ENCODE data around the gene DGKH. TPM values are rescaled to one million over a fixed set of nuclear protein-coding genes. Genes with fewer than 3 reads are reported as not detected.
A peak's percentile ranks its signal among the peaks of the same experiment; 100 is the strongest.
"Not testable (repeated sequence)": the region's sequence is repeated elsewhere in the genome, so short reads cannot be mapped to it uniquely, and the experiment has no call there.

Gene DGKH
- total and polyA plus RNA-seq, 3 experiments from 2014 or later: 2.5 to 10.9 (median 10.2) TPM

GRCh38 chr13:42125046-42125445 is 76.6 kb downstream of the DGKH start:
- Mint-ChIP-seq H3K9me3 (no peaks in the 10 kb centered on the region), H3K4me1 (peaks cover 0 to 5% (median 0%) of the 10 kb centered on the region in 3 donors), H3K4me3 (no peak overlapping the region), H3K36me3 (peaks cover 13 to 21% (median 17%) of the 10 kb centered on the region in 3 donors), H3K27ac (no peak overlapping the region), H3K27me3 (no peaks in the 10 kb centered on the region)
- H3K36me3 ChIP-seq (ENCODE audit: insufficient read depth, low read length): peaks cover 4% of the 10 kb centered on the region
- ChIA-PET POLR2A (no interaction called here), CTCF (interaction anchor here (1.4 kb wide), 1 partner anchor 8 kb away, joined by 4 read pairs; no protein-coding TSS in a partner anchor)
- no peaks in the 10 kb centered on the region for H3K9me3 ChIP-seq (ENCODE audit: low read length)
- no peaks in the 10 kb centered on the region for H3K27me3 ChIP-seq (ENCODE audit: insufficient read depth, low read length, poor library complexity, severe bottlenecking)
- no peak overlapping the region for H3K4me3 ChIP-seq (ENCODE audit: low read length)
- H3K4me1 ChIP-seq (ENCODE audit: insufficient read depth, low read length): no peaks in the 10 kb centered on the region
- H3K27ac ChIP-seq (ENCODE audit: low read depth, low read length): no peak overlapping the region
- DNase-seq: no peak

DNA sequence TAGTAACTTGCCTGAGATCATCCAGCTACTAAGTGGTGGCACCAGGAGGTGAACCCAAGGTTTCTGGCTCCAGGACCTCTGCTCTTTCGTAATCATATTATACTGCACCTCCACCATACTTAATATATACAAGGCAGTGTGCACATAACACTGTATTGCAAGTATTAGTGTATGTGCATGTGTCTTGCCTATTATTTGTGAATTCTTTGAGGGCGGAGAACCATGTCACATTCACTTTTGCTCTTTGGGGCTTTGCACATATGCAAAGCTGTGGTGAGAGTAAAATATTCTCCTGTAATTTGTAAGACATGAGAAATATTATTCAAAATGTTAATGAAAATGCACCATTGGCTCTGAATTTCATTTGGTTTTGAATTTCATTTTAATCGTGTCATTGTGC is 78.6 kb downstream of the DGKH start:
- no peak overlapping the region for H3K4me3 Mint-ChIP-seq
- no peaks in the 10 kb centered on the region for H3K9me3 ChIP-seq (ENCODE audit: low read length)
- ChIA-PET POLR2A (no interaction called here), CTCF (no interaction called here)
- H3K27ac ChIP-seq (ENCODE audit: low read depth, low read length): no peak overlapping the region
- H3K4me3 ChIP-seq (ENCODE audit: low read length): no peak overlapping the region
- H3K36me3 Mint-ChIP-seq: peaks cover 8 to 22% (median 16%) of the 10 kb centered on the region in 3 donors
- no peaks in the 10 kb centered on the region for H3K4me1 ChIP-seq (ENCODE audit: insufficient read depth, low read length)
- H3K9me3 Mint-ChIP-seq: no peaks in the 10 kb centered on the region
- peaks cover 8% of the 10 kb centered on the region for H3K36me3 ChIP-seq (ENCODE audit: insufficient read depth, low read length)
- H3K27me3 ChIP-seq (ENCODE audit: insufficient read depth, low read length, poor library complexity, severe bottlenecking): no peaks in the 10 kb centered on the region
- H3K27ac Mint-ChIP-seq: no peak overlapping the region
- no peak for DNase-seq
- peaks cover 0 to 3% (median 0%) of the 10 kb centered on the region in 3 donors for H3K4me1 Mint-ChIP-seq
- H3K27me3 Mint-ChIP-seq: no peaks in the 10 kb centered on the region

GRCh38 chr13:42129033-42129432 is 80.6 kb downstream of the DGKH start:
- DNase-seq: no peak
- Histone ChIP-seq H3K27me3 (ENCODE audit: insufficient read depth, low read length, poor library complexity, severe bottlenecking) (no peaks in the 10 kb centered on the region), H3K4me1 (ENCODE audit: insufficient read depth, low read length) (no peaks in the 10 kb centered on the region), H3K4me3 (ENCODE audit: low read length) (no peak overlapping the region), H3K36me3 (ENCODE audit: insufficient read depth, low read length) (peaks cover 8% of the 10 kb centered on the region), H3K9me3 (ENCODE audit: low read length) (no peaks in the 10 kb centered on the region), H3K27ac (ENCODE audit: low read depth, low read length) (no peak overlapping the region)
- Mint-ChIP-seq H3K4me1 (peaks cover 0 to 3% (median 0%) of the 10 kb centered on the region in 3 donors), H3K9me3 (no peaks in the 10 kb centered on the region), H3K4me3 (no peak overlapping the region), H3K27ac (no peak overlapping the region), H3K27me3 (no peaks in the 10 kb centered on the region), H3K36me3 (peaks cover 4 to 28% (median 18%) of the 10 kb centered on the region in 3 donors)
- CTCF ChIA-PET: no interaction called here
- POLR2A ChIA-PET: no interaction called here

DNA sequence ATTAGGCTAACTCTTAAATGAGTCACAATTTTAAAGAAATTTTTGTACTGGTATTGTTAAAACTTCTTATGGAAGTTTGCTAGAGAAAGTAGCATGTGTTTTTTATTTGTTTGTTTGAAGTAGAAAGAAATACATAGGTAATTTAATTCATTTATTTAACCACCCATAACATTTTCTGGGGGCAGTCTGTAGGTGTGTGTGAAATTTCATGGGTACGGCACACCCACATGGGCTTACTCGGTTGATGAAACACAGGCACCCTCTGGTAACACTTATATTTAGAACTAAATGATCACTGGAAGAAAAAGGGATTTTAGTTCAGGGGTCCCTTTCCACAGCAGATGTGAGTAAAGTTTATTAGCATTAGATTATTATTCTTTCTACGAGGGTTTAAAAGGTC is 88.1 kb downstream of the DGKH start:
- no peaks in the 10 kb centered on the region for H3K9me3 ChIP-seq (ENCODE audit: low read length)
- no peaks in the 10 kb centered on the region for H3K36me3 ChIP-seq (ENCODE audit: insufficient read depth, low read length)
- Mint-ChIP-seq H3K27me3 (no peaks in the 10 kb centered on the region), H3K27ac (peak overlapping the region in 1 of 8 donors; percentile 12), H3K4me3 (no peak overlapping the region), H3K36me3 (peaks cover 12 to 21% (median 17%) of the 10 kb centered on the region in 3 donors), H3K9me3 (peaks cover 0 to 6% (median 2%) of the 10 kb centered on the region in 5 donors), H3K4me1 (peaks cover 3 to 7% (median 6%) of the 10 kb centered on the region in 3 donors)
- H3K4me3 ChIP-seq (ENCODE audit: low read length): no peak overlapping the region
- H3K4me1 ChIP-seq (ENCODE audit: insufficient read depth, low read length): no peaks in the 10 kb centered on the region
- DNase-seq: no peak
- CTCF ChIA-PET: no interaction called here
- H3K27ac ChIP-seq (ENCODE audit: low read depth, low read length): no peak overlapping the region
- POLR2A ChIA-PET: no interaction called here
- H3K27me3 ChIP-seq (ENCODE audit: insufficient read depth, low read length, poor library complexity, severe bottlenecking): no peaks in the 10 kb centered on the region

- CTCF ChIA-PET: no interaction called here
- Histone ChIP-seq H3K9me3 (ENCODE audit: low read length) (no peaks in the 10 kb centered on the region), H3K27ac (ENCODE audit: low read depth, low read length) (no peak overlapping the region), H3K4me3 (ENCODE audit: low read length) (no peak overlapping the region), H3K4me1 (ENCODE audit: insufficient read depth, low read length) (no peaks in the 10 kb centered on the region), H3K27me3 (ENCODE audit: insufficient read depth, low read length, poor library complexity, severe bottlenecking) (no peaks in the 10 kb centered on the region), H3K36me3 (ENCODE audit: insufficient read depth, low read length) (no peaks in the 10 kb centered on the region)
- no peak for DNase-seq
- Mint-ChIP-seq H3K4me1 (peaks cover 4 to 8% (median 7%) of the 10 kb centered on the region in 3 donors), H3K27ac (peak overlapping the region in 1 of 8 donors; percentile 24), H3K36me3 (peaks cover 14 to 18% (median 17%) of the 10 kb centered on the region in 3 donors), H3K9me3 (peaks cover 0 to 7% (median 2%) of the 10 kb centered on the region in 5 donors), H3K4me3 (no peak overlapping the region), H3K27me3 (no peaks in the 10 kb centered on the region)
- POLR2A ChIA-PET: no interaction called here
Observed at GRCh38 chr13:42137856-42138537, 89.5 kb downstream of the DGKH start.

DNA sequence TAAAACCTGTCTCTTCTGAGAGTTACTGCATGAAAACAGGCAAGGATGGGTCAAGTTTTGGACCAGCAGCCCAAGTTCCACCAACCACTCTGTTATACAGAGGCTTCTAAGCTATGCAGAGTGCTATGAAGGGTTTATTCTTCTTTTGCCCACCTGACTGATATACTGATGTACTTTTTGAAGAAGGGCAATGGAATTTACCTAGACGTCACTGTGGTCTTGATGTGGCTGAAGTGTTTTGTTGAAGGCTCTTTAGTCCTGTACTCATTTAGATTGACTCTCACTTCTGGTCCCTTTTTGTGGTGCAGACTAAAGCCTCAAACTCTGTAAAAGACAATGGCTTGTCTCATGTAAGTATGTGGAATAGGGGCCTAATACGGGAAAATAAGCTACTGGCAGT is 92.0 kb downstream of the DGKH start:
- H3K27me3 Mint-ChIP-seq: no peaks in the 10 kb centered on the region
- no peaks in the 10 kb centered on the region for H3K36me3 ChIP-seq (ENCODE audit: insufficient read depth, low read length)
- CTCF ChIA-PET: no interaction called here

GRCh38 chr13:42141052-42141451 is 92.6 kb downstream of the DGKH start:
- H3K27me3 ChIP-seq (ENCODE audit: insufficient read depth, low read length, poor library complexity, severe bottlenecking); H3K4me3 ChIP-seq (ENCODE audit: low read length); H3K9me3 ChIP-seq (ENCODE audit: low read length); H3K9me3 Mint-ChIP-seq; H3K4me3 Mint-ChIP-seq; H3K27ac Mint-ChIP-seq; POLR2A ChIA-PET; H3K36me3 ChIP-seq (ENCODE audit: insufficient read depth, low read length); CTCF ChIA-PET; H3K4me1 Mint-ChIP-seq; H3K4me1 ChIP-seq (ENCODE audit: insufficient read depth, low read length); H3K27me3 Mint-ChIP-seq; H3K27ac ChIP-seq (ENCODE audit: low read depth, low read length); DNase-seq: not testable (repeated sequence)
- H3K36me3 Mint-ChIP-seq: peaks cover 9 to 13% (median 11%) of the 10 kb centered on the region in 3 donors

More for the DNA sequence above, 92.0 kb downstream of the DGKH start:
- H3K36me3 Mint-ChIP-seq: peaks cover 9 to 14% (median 13%) of the 10 kb centered on the region in 3 donors
- no peaks in the 10 kb centered on the region for H3K9me3 ChIP-seq (ENCODE audit: low read length)
- H3K27me3 ChIP-seq (ENCODE audit: insufficient read depth, low read length, poor library complexity, severe bottlenecking): no peaks in the 10 kb centered on the region
- no peak overlapping the region for H3K27ac ChIP-seq (ENCODE audit: low read depth, low read length)
- DNase-seq: peak in 1 of 5 donors; percentile 8
- H3K4me1 ChIP-seq (ENCODE audit: insufficient read depth, low read length): no peaks in the 10 kb centered on the region
- H3K4me1 Mint-ChIP-seq: peaks cover 4 to 8% (median 7%) of the 10 kb centered on the region in 3 donors
- no peak overlapping the region for H3K27ac Mint-ChIP-seq
- no peak overlapping the region for H3K4me3 Mint-ChIP-seq
- peaks cover 0 to 7% (median 2%) of the 10 kb centered on the region in 5 donors for H3K9me3 Mint-ChIP-seq
- POLR2A ChIA-PET: no interaction called here
- no peak overlapping the region for H3K4me3 ChIP-seq (ENCODE audit: low read length)

DNA sequence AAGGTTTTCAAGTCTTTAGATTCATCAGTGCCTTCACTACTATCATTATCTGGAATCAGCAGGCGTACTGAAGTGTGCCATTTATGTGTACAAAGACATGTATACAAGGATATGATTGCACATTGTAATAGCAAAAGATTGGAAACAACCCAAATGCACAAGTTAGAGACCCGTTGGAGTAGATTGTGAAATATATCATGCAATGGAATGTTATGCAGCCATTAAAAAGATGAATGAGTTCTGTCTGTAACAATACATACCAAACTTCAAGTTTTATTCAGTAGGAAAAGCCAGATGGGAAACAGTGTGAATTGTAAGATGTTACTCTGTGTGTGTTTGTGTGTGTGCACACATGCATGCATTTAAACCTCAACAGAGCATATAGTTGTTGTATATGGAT is 97.9 kb downstream of the DGKH start:
- H3K9me3 ChIP-seq (ENCODE audit: low read length): no peaks in the 10 kb centered on the region
- peaks cover 23 to 35% (median 24%) of the 10 kb centered on the region in 3 donors for H3K4me1 Mint-ChIP-seq
- ChIA-PET POLR2A (no interaction called here), CTCF (no interaction called here)
- H3K4me1 ChIP-seq (ENCODE audit: insufficient read depth, low read length): no peaks in the 10 kb centered on the region
- H3K4me3 Mint-ChIP-seq: no peak overlapping the region
- H3K9me3 Mint-ChIP-seq: peaks cover 0 to 3% (median 2%) of the 10 kb centered on the region in 5 donors
- H3K36me3 Mint-ChIP-seq: peaks cover 2 to 7% (median 4%) of the 10 kb centered on the region in 3 donors
- H3K27me3 Mint-ChIP-seq: no peaks in the 10 kb centered on the region
- H3K27me3 ChIP-seq (ENCODE audit: insufficient read depth, low read length, poor library complexity, severe bottlenecking): no peaks in the 10 kb centered on the region
- no peak overlapping the region for H3K4me3 ChIP-seq (ENCODE audit: low read length)
- H3K36me3 ChIP-seq (ENCODE audit: insufficient read depth, low read length): no peaks in the 10 kb centered on the region
- no peak overlapping the region for H3K27ac Mint-ChIP-seq
- DNase-seq: no peak
- H3K27ac ChIP-seq (ENCODE audit: low read depth, low read length): no peak overlapping the region
